Activated CD8-positive, alpha-beta memory T cell treated with anti-CD3 and anti-CD28 coated beads, Interleukin-2, amount 50 U/mL, for 24 hours (primary cell): ENCODE data around the gene PDLIM7.

Experiments used
- DNase-seq: peaks from one replicate; pipeline ENCODE4 v3.0.0-alpha.2; 2020; ENCODE audit errors: extremely low read depth

The PDLIM7 gene

DNA sequence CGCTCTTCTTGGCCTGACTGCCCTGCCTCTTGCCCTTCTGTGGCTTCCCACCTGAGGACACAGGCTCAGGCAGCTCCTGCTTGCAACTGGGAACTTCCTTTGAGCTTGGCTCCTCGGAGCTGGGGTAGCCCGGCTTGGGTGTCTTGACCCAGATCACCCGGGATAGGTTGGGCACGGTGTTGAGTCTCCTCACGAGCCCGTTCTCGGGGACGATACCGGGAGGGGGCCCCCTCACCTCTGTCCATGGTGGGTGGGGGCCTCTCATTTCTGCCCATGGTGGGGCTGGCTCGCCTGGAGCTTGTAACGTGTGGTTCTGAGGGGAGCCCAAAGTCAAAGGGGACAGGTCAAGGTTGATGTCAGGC is 27.1 kb upstream of the PDLIM7 start:
- DNase-seq = no peak

DNA sequence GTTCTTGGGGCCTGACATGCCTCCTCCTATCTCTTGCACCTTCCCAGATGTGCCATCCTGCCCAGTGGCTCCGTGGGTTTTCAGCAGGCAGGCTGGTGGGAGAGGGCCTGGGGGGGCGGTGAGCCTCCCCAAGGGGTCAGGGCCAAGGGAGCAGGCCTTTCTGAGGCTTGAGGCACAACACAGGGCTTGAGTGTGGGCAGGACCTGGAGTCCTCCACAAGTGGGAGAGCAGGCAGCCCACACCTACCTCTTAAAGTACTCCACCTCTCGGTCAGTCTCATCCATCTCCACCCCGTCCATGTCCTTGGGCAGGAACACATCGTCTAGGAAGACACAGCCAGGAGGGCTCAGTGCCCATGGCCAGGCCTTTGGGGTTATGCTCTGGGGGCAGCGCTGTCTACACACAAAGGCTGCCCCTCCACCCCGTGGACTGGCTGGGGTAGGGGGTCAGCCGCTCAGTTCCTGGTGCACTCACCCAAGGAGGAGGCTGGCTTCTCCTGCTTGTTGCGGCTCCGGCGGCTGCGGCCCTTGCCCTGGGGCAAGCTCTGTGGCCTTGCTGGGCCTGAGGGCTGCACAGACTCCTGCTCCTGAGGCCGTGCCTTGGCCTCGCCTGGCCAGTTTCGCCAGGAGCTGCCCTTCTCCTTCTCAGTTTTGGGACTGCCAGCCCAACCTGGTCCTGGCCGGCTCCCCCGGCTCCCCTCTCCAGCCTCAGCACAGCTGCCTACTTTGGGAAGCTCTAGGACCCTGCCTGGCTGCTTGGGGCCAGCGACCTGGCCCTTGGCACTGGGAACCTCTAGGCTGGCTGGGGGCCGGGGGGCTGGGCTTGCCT is 26.5 kb upstream of the PDLIM7 start:
- no peak for DNase-seq

- no peak for DNase-seq
These were observed 23.6 kb upstream of the PDLIM7 start for GRCh38 chr5:177520916-177521513.

GRCh38 chr5:177520271-177520670 is 22.9 kb upstream of the PDLIM7 start:
- no peak for DNase-seq

- no peak for DNase-seq
These were observed 22.2 kb upstream of the PDLIM7 start for GRCh38 chr5:177519463-177520235.

DNA sequence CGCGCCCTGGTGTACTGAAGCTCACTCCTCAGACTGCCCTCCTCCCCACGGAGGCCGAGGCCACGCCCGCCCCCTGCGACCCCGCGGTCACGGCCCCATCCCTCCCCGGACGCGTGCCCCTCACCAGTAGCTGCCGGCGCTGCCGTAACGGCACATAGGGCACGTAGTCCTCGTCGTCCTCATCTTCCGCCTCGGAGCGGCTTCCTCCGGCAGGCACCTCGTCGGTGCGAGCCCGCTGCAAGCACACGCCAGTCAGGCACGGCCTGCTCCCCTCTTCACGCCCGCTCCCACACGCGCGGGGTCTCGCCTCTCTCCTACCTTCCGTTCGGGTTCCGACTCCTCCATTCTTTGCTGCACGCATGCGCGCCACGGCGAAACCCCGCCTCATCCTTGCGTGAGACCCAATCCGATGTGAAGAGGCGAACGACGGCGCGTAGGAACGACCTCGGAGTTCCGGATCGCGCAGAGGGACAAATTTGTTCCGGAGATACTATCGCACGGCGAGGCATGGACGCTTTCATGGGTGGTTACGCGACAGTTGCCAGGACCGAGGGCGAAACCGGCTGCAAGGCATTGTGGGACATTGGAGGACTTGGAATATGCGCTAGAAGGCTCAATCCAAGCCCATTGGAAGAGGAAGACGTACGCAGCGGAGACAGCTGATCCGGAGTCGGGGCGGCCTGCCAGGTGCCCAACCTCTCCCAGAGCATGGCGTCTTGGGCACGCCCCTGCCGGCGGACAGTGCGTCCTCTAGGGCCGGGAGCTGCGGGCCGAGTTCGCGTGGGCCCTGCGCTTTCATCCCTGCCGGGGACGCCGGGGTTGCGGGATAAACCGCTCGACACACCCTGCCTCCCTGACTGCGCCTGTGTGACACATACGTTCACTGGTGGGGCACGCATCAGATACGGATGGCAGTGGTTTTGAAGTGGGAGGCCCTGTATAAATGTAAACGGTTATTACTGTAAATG is 19.5 kb upstream of the PDLIM7 start, which contains the start of gene DDX41:
Gene DDX41, minus strand, starts transcription at position 361 of the 968 bp plus-strand sequence. Its CDS starts 16 bp downstream, at position 345.
- peak; percentile 91 for DNase-seq

DNA sequence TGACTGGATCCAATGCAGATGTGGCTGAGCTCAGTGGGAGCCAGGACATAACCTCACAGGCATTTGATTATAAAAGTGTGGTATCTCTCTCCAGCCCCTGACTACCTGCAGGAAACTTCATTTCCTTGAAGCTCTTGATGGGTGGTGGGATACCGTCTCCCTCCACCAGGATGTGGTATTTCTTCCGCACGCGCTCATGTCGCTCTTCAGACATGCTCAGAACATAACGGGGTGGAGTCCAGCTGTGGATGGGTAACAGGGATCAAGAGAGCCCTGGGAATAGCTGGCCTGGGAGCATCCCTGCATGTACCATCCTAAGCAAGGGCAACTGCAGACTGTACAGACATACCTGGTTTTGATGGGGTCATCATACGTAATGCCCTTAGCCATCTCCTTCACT is 18.2 kb upstream of the PDLIM7 start:
- no peak for DNase-seq

DNA sequence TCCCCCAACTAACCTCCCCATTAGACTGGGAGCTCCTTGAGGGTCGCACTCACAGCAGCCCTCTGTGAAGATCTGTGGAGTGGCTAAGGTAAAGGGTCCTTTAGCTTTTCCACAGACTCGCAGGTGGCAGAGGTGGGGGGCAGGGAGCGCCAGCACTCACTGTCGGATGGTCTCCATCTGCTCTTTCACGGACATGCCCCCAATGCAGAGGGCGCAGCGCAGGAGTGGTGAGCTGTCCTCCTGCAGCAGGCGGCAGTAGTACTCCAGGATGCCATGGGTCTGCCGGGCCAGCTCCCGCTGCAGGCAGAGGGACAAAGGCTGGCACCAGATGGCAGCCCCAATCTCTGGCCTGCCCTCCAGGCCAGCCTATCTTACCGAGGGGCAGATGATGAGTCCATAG is 17.1 kb upstream of the PDLIM7 start:
- no peak for DNase-seq

- DNase-seq = no peak
These were observed 16.1 kb upstream of the PDLIM7 start for GRCh38 chr5:177513500-177513899.

GRCh38 chr5:177512736-177513380 is 15.5 kb upstream of the PDLIM7 start:
- no peak for DNase-seq

GRCh38 chr5:177511796-177512675 is 14.6 kb upstream of the PDLIM7 start:
- no peak for DNase-seq

DNA sequence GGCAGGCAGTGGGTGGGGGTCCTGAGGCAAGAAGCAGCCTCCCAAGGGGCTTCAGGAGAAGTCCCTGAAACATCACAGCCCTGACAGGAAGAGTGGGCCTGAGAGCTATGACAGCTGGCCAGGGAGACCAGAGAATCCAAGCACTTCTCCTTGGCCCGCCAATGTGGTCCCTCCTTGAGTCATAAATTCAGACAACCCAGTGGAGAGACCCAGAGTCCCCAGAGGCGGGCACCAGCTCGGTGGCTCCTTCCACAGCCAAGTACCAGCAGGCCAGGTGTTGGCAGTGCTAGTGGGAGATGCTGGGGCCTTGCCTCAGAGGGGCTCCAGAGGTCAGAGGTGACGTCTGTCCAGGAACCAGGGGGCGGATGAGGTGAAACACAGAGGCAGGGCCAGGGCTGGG is 13.8 kb upstream of the PDLIM7 start:
- no peak for DNase-seq

- no peak for DNase-seq
These were observed 13.2 kb upstream of the PDLIM7 start for GRCh38 chr5:177510567-177511053.

- DNase-seq = no peak
These were observed 12.7 kb upstream of the PDLIM7 start for GRCh38 chr5:177509991-177510566.

- DNase-seq = no peak
These were observed 12.1 kb upstream of the PDLIM7 start, which contains the start of gene DOK3 for GRCh38 chr5:177509381-177509951. DOK3 (minus strand) TSS chr5:177509826; CDS start chr5:177509540, 286 bp downstream.

GRCh38 chr5:177508837-177509236 is 11.4 kb upstream of the PDLIM7 start:
- no peak for DNase-seq

- DNase-seq = no peak
These were observed 10.8 kb upstream of the PDLIM7 start for GRCh38 chr5:177508221-177508611.

GRCh38 chr5:177507596-177508220 is 10.3 kb upstream of the PDLIM7 start:
- DNase-seq = no peak
